ENCODE results near the gene CISD3. TPM values are rescaled to one million over a fixed set of nuclear protein-coding genes. Genes with fewer than 3 reads are reported as not detected.

The CISD3 gene
- total RNA-seq, 1 donor from 2014 or later = 9.4 TPM

DNA sequence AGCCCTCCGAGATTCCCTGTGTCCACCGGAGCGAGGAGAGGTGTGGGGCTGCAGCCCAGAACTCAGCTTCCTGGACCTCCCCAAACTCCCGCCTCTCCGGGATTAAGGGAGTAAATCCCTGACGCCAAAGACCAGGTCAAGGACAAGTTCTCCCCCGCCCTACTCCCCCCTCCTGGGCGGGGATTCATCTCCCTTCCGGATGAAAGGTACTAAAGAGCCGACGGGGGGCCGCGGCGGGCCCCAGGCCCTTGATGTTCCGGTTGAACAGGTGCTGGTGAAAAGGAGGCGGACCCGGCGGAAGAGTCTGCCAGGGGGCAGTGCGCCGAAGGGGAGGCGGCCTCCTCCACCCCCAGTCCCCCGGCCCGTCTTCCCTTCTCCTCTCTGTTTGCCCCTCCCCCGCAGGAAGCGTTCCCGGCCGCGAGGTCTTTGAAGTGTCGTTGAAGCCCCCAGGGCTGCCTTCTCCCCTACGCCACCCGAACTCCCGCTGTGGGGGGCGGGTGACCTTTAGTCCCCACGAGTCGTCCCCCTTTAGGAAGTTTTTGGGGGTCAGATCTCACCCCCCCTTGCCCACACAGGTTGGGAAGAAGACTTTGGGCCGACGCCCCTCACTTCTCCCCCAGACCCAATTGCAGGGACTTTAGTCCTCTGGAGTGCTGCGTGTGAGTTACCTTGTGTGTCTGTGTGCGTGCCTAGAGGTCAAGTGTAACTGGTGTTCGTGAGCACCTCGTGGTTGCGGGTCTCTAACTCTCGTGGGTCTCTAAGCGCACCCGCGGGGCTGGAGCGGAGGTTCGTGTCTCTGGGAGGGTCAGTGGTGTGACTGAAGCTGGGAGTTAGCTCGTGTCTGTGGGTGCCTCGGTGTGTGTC, 26.2 kb upstream of the CISD3 start:
- DNase-seq (ENCODE audit: low read depth) = no peak
- TF ChIP-seq CTCF (conservative IDR thresholded peaks at IDR 0.05; ENCODE audit: low read depth, low read length) = peak; percentile 2
- peak overlapping the region; percentile 95 for H3K4me3 ChIP-seq (ENCODE audit: low read depth, low read length)

DNA sequence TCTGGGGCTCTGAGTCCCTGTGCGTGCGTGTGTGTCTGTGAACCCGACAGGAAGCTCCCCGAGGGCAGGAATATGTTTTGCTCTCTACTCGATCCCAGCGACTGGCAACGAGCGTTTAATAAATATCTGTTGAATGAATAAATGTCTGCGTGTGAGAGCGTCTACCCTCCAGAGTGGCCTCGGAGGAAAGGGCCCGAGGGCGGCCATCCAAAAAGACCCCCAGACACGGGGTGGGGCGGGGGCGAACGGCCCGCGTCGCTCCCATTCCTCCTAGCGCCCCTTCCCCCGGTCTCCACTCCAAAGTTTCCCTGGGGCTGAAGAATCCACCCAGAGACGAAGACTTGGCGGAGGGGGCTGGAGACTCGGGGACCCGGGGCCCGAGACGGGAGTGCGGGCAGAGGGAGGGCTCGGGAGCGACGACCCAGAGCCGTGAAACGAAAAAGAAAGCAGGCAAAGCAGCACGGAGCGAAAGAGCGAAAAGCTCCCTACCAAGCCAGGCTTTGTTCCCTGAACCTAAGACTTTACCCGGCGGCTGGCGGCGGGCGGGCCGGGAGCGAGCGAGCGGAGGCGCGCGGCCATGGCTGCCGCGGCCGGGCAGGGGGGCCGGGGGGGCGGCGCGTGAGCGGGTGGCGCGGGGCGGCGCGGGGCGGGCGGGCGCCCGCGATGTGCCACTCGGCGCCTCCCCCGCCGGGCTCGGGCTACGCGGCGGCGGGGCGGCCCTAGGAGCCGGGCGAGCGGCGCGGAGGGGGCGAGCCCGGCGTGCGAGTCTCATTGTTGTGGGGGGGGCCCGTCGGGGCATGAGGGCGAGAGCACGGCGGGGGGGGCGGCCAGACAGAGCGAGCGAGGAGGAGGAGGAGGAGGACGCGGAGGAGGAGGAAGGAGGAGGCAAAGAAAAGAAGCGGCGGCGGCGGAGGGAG, 25.3 kb upstream of the CISD3 start, which contains the start of gene MLLT6:
Gene MLLT6, plus strand, starts transcription at position 668 of the 917 bp plus-strand sequence. CDS start 360 bp downstream, outside the sequence.
- TF ChIP-seq CTCF (conservative IDR thresholded peaks at IDR 0.05; ENCODE audit: low read depth, low read length) = no peak
- DNase-seq (ENCODE audit: low read depth) = no peak
- peak within 1 kb of the TSS; percentile 95 for H3K4me3 ChIP-seq (ENCODE audit: low read depth, low read length)

GRCh38 chr17:38705523-38705802, 24.7 kb upstream of the CISD3 start:
- TF ChIP-seq CTCF (conservative IDR thresholded peaks at IDR 0.05; ENCODE audit: low read depth, low read length) = no peak
- DNase-seq (ENCODE audit: low read depth) = no peak
- H3K4me3 ChIP-seq (ENCODE audit: low read depth, low read length) = peak overlapping the region; percentile 95

DNA sequence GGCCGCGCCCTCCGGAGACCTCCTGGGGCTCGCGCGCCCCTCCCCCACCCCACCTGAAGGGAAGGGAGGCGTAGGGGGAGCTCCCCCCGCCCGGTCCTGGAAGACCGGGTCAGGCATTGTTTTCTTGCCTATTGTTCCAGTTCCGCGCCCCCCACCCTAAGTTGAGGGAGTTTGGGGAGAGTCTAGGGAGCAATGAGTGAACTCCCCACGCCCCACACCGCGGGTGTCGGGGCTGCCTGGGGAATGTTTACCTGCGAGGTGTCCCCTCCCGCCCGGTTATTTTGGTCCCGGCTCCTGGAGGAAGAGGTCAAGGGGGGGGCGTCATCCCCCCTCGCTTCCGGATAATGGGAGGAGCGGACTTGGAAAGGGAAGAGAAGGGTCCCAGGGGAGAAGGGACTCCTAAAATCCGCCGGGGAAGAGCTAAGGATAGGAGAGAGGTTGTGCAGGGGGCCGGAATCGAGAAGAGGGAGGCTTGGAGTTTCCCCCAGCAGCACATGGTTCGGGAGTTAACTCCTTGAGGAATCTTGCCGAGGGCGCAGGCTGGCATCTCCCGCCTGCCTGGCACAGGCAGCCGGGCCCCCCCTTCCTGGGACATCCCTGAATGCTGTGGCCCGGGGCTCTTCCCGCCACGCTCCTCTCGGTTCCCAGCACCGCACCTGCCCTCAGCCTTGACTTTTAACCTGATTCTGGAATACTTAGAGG, 24.2 kb upstream of the CISD3 start:
- TF ChIP-seq CTCF (conservative IDR thresholded peaks at IDR 0.05; ENCODE audit: low read depth, low read length) = no peak
- DNase-seq (ENCODE audit: low read depth) = no peak
- peak overlapping the region; percentile 95 for H3K4me3 ChIP-seq (ENCODE audit: low read depth, low read length)

- TF ChIP-seq CTCF (conservative IDR thresholded peaks at IDR 0.05; ENCODE audit: low read depth, low read length) = no peak
- peak overlapping the region; percentile 95 for H3K4me3 ChIP-seq (ENCODE audit: low read depth, low read length)
- DNase-seq (ENCODE audit: low read depth) = no peak
Observed at GRCh38 chr17:38706505-38707216, 23.5 kb upstream of the CISD3 start.

- H3K4me3 ChIP-seq (ENCODE audit: low read depth, low read length) = no peak overlapping the region
- DNase-seq (ENCODE audit: low read depth) = no peak
- TF ChIP-seq CTCF (conservative IDR thresholded peaks at IDR 0.05; ENCODE audit: low read depth, low read length) = no peak
Observed at GRCh38 chr17:38707678-38708351, 22.3 kb upstream of the CISD3 start.
